Mesendoderm (in vitro differentiated cells): Measurements from ENCODE around the gene PARP14. TPM values are rescaled to one million over a fixed set of nuclear protein-coding genes. Genes with fewer than 3 reads are reported as not detected.

Experiments used
- DNase-seq: peaks from one replicate; pipeline ENCODE4 v3.0.0; 2013
- H2AK5ac ChIP-seq: 2 replicates; pipeline ENCODE4 v1.6.1; 2013; ENCODE audit warnings: low read length, inconsistent platforms
- H2BK120ac ChIP-seq: 2 replicates; pipeline ENCODE4 v1.6.1; 2013; ENCODE audit warnings: low read depth, mild to moderate bottlenecking, low read length, moderate library complexity, mixed read lengths
- H2BK15ac ChIP-seq: replicated peaks from 2 replicates; pipeline ENCODE4 v1.6.1; 2013; ENCODE audit warnings: low read depth, mild to moderate bottlenecking, moderate library complexity
- H2BK5ac ChIP-seq: 2 replicates; pipeline ENCODE4 v1.6.1; 2013; ENCODE audit warnings: low read length, inconsistent platforms
- H3K18ac ChIP-seq: 2 replicates; pipeline ENCODE4 v1.6.1; 2013; ENCODE audit warnings: mild to moderate bottlenecking, low read length, mixed read lengths
- H3K23ac ChIP-seq: one replicate; pipeline ENCODE4 v1.6.1; 2013; ENCODE audit warnings: low read length
- H3K27ac ChIP-seq: 2 replicates; pipeline ENCODE4 v1.5.1; 2013; ENCODE audit warnings: low read depth, mild to moderate bottlenecking, inconsistent platforms, low read length, moderate library complexity
- H3K27me3 ChIP-seq: 2 replicates; pipeline ENCODE4 v1.6.1; 2013; ENCODE audit warnings: low read length, control low read depth, mild to moderate bottlenecking, inconsistent platforms; ENCODE audit not compliant: insufficient read depth, poor library complexity
- H3K36me3 ChIP-seq: 2 replicates; pipeline ENCODE4 v1.6.1; 2013; ENCODE audit warnings: low read length, inconsistent platforms; ENCODE audit not compliant: control insufficient read depth, insufficient read depth
- H3K4ac ChIP-seq: one replicate; pipeline ENCODE4 v1.6.1; 2013; ENCODE audit warnings: low read depth, mild to moderate bottlenecking, low read length, moderate library complexity
- H3K4me1 ChIP-seq: 2 replicates; pipeline ENCODE4 v1.6.1; 2013; ENCODE audit warnings: low read depth, low read length, inconsistent platforms; ENCODE audit not compliant: control insufficient read depth
- H3K4me2 ChIP-seq: 2 replicates; pipeline ENCODE4 v1.6.1; 2013; ENCODE audit warnings: low read length
- H3K4me3 ChIP-seq: 2 replicates; pipeline ENCODE4 v1.5.1; 2013; ENCODE audit warnings: mild to moderate bottlenecking, low read length
- H3K56ac ChIP-seq: one replicate; pipeline ENCODE4 v1.6.1; 2013; ENCODE audit warnings: low read length
- H3K79me1 ChIP-seq: 2 replicates; pipeline ENCODE4 v1.6.1; 2013; ENCODE audit warnings: low read length, inconsistent platforms
- H3K79me2 ChIP-seq: 2 replicates; pipeline ENCODE4 v1.6.1; 2013; ENCODE audit warnings: mild to moderate bottlenecking, low read length; ENCODE audit not compliant: control insufficient read depth, insufficient read depth
- H3K9ac ChIP-seq: 2 replicates; pipeline ENCODE4 v1.6.1; 2013; ENCODE audit warnings: low read length, inconsistent platforms
- H4K5ac ChIP-seq: one replicate; pipeline ENCODE4 v1.6.1; 2013; ENCODE audit warnings: low read length
- H4K8ac ChIP-seq: one replicate; pipeline ENCODE4 v1.6.1; 2013; ENCODE audit warnings: low read depth, mild to moderate bottlenecking, control low read depth, low read length, moderate library complexity
- WGBS: extraction: QIAGEN DNeasy Blood & Tissue Kit; methylation state at CpG from one replicate; pipeline ENCODE4 v1.1.7; 2013; ENCODE audit warnings: low lambda C conversion rate, missing lambda C conversion rate; ENCODE audit not compliant: insufficient coverage; ENCODE audit errors: extremely low coverage; 5-methylcytosine and 5-hydroxymethylcytosine counted together
- polyA plus RNA-seq, 2 experiments: library from polyadenylated mRNA; stranded (reverse); fragments of 200-250 nt; gene quantifications; one replicate each; pipeline ENCODE4 v1.2.3, GENCODE V29; 2013

The PARP14 gene, protein sequence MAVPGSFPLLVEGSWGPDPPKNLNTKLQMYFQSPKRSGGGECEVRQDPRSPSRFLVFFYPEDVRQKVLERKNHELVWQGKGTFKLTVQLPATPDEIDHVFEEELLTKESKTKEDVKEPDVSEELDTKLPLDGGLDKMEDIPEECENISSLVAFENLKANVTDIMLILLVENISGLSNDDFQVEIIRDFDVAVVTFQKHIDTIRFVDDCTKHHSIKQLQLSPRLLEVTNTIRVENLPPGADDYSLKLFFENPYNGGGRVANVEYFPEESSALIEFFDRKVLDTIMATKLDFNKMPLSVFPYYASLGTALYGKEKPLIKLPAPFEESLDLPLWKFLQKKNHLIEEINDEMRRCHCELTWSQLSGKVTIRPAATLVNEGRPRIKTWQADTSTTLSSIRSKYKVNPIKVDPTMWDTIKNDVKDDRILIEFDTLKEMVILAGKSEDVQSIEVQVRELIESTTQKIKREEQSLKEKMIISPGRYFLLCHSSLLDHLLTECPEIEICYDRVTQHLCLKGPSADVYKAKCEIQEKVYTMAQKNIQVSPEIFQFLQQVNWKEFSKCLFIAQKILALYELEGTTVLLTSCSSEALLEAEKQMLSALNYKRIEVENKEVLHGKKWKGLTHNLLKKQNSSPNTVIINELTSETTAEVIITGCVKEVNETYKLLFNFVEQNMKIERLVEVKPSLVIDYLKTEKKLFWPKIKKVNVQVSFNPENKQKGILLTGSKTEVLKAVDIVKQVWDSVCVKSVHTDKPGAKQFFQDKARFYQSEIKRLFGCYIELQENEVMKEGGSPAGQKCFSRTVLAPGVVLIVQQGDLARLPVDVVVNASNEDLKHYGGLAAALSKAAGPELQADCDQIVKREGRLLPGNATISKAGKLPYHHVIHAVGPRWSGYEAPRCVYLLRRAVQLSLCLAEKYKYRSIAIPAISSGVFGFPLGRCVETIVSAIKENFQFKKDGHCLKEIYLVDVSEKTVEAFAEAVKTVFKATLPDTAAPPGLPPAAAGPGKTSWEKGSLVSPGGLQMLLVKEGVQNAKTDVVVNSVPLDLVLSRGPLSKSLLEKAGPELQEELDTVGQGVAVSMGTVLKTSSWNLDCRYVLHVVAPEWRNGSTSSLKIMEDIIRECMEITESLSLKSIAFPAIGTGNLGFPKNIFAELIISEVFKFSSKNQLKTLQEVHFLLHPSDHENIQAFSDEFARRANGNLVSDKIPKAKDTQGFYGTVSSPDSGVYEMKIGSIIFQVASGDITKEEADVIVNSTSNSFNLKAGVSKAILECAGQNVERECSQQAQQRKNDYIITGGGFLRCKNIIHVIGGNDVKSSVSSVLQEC (N-terminal part only)
- 5.2 TPM for polyA plus RNA-seq (2013, experiment 1 of 2)
- 5.0 TPM for polyA plus RNA-seq (2013, experiment 2 of 2)

DNA sequence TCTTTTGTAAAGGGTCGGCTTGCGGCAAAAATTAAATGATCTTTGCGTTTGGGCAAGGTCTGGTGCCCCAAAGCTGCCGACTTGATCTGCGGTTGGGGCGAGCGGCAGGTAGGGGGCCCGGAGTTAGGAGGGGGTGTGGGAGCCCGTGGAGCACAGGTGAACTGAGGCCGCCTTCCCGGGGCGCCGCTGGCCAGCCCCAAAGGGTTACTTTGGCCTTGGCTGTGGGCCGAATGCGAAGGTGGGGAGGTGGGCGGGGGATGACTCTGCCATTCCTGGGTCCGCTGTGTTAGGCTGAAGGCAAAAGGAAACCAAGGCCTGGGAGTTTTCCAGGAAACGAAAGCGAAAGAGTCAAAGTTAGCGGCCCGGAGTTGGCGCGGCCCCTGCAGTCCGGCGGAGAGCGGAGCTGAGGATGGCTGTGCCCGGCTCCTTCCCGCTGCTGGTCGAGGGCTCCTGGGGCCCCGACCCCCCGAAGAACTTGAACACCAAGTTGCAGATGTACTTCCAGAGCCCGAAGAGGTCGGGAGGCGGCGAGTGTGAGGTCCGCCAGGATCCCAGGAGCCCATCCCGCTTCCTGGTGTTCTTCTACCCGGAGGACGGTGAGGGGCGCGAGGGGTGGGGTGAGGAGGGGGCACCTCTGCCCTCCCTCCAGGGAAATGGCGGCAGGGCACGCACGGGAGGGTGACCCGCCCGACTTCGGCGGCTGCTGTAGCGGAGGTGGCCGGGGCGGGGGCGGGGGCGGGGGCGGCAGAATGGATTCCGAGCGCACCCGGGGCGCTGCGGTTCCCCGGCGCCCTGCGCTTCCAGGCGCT is at the start of gene PARP14:
PARP14 (plus strand) TSS at position 365 of the 809 bp plus-strand sequence; CDS start at position 410, 45 bp downstream.
- H2AK5ac ChIP-seq, result no peak within 1 kb of the TSS
- no peaks in the 10 kb centered on the region for H3K4me1 ChIP-seq
- H3K27me3 ChIP-seq, result no peaks in the 10 kb centered on the region
- H2BK120ac ChIP-seq, result no peak within 1 kb of the TSS
- DNase-seq, result peak; percentile 71
- no peaks in the 10 kb centered on the region for H3K79me1 ChIP-seq
- peak within 1 kb of the TSS; percentile 88 for H3K56ac ChIP-seq
- H3K18ac ChIP-seq, result peak within 1 kb of the TSS; percentile 94
- H2BK5ac ChIP-seq, result no peak within 1 kb of the TSS
- H4K5ac ChIP-seq, result peak within 1 kb of the TSS; percentile 90
- H3K36me3 ChIP-seq, result no peaks in the 10 kb centered on the region
- no peak within 1 kb of the TSS for H3K27ac ChIP-seq
- no CpG with 5 or more reads among the region's 63 CpGs for WGBS
- H2BK15ac ChIP-seq, result peak within 1 kb of the TSS; percentile 93
- H4K8ac ChIP-seq, result no peak within 1 kb of the TSS
- no peaks in the 10 kb centered on the region for H3K79me2 ChIP-seq
- peak within 1 kb of the TSS; percentile 72 for H3K23ac ChIP-seq
- peak within 1 kb of the TSS; percentile 75 for H3K9ac ChIP-seq
- H3K4me2 ChIP-seq, result peak within 1 kb of the TSS; percentile 84
- peak within 1 kb of the TSS; percentile 63 for H3K4me3 ChIP-seq
- H3K4ac ChIP-seq, result peak within 1 kb of the TSS; percentile 85

DNA sequence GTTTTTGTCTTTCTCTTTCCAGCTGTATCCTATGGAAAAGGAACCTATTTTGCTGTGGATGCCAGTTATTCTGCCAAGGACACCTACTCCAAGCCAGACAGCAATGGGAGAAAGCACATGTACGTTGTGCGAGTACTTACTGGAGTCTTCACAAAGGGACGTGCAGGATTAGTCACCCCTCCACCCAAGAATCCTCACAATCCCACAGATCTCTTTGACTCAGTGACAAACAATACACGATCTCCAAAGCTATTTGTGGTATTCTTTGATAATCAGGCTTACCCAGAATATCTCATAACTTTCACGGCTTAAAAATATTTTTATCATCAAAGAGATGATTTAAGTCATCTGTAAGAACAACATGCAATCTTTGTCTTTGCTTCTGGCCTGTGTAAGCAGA is 44.9 kb upstream of the PARP14 start:
- no peak overlapping the region for H3K4me2 ChIP-seq
- no peak overlapping the region for H3K27ac ChIP-seq
- no peak overlapping the region for H3K9ac ChIP-seq
- no peak overlapping the region for H3K18ac ChIP-seq
- H2BK120ac ChIP-seq, result no peak overlapping the region
- H3K36me3 ChIP-seq, result no peaks in the 10 kb centered on the region
- H3K27me3 ChIP-seq, result no peaks in the 10 kb centered on the region
- H4K5ac ChIP-seq, result no peak overlapping the region
- no peaks in the 10 kb centered on the region for H3K4me1 ChIP-seq
- H2AK5ac ChIP-seq, result no peak overlapping the region
- H3K56ac ChIP-seq, result no peak overlapping the region
- H3K23ac ChIP-seq, result no peak overlapping the region
- H4K8ac ChIP-seq, result no peak overlapping the region
- no peak overlapping the region for H2BK15ac ChIP-seq
- no peak overlapping the region for H2BK5ac ChIP-seq
- H3K79me2 ChIP-seq, result no peaks in the 10 kb centered on the region
- WGBS, result no CpG with 5 or more reads among the region's 5 CpGs
- no peak overlapping the region for H3K4me3 ChIP-seq
- no peak overlapping the region for H3K4ac ChIP-seq
- no peaks in the 10 kb centered on the region for H3K79me1 ChIP-seq
- DNase-seq, result no peak

- Histone ChIP-seq H3K4me1 (no peaks in the 10 kb centered on the region), H3K9ac (no peak overlapping the region), H3K79me1 (no peaks in the 10 kb centered on the region), H3K18ac (no peak overlapping the region), H3K36me3 (no peaks in the 10 kb centered on the region), H3K23ac (no peak overlapping the region), H3K4me2 (no peak overlapping the region), H3K27ac (no peak overlapping the region), H3K4ac (no peak overlapping the region), H4K8ac (no peak overlapping the region), H4K5ac (no peak overlapping the region), H3K27me3 (no peaks in the 10 kb centered on the region), H3K56ac (no peak overlapping the region), H2BK5ac (no peak overlapping the region), H3K4me3 (no peak overlapping the region), H3K79me2 (no peaks in the 10 kb centered on the region), H2BK120ac (no peak overlapping the region), H2AK5ac (no peak overlapping the region), H2BK15ac (no peak overlapping the region)
- no CpG with 5 or more reads among the region's 3 CpGs for WGBS
- no peak for DNase-seq
Measured at GRCh38 chr3:122636697-122637096, 43.9 kb upstream of the PARP14 start.

DNA sequence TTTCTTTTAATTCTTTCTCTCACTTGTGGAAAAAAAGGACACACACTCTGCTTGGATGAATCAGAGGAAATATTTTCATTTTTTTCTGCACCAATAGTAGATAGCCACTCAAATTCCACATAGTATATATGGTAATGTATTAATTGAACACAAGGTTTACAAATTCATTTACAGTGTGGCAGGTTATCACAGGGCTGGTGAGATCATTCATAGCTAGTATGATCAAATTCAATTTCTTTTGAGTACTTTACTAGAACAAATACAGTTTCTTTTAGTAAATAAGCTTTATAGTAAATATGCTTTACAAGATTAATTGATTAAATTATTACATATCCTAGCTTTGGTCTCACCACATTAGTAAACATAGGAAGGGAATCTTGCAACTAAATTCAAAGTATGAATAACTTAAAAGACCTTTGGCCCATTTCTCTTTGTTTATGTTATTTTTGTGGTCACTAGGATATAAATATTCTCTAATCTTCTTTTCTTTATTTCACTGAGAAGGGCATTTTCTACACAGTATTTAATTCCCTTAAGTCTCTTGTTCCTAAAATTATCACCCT is 40.1 kb upstream of the PARP14 start:
- Histone ChIP-seq H2AK5ac (no peak overlapping the region), H3K4me1 (no peaks in the 10 kb centered on the region), H2BK5ac (no peak overlapping the region), H3K4me2 (no peak overlapping the region), H3K79me2 (no peaks in the 10 kb centered on the region), H3K9ac (no peak overlapping the region), H3K27me3 (no peaks in the 10 kb centered on the region), H4K5ac (no peak overlapping the region), H4K8ac (no peak overlapping the region), H2BK120ac (no peak overlapping the region), H3K18ac (no peak overlapping the region), H3K79me1 (no peaks in the 10 kb centered on the region), H3K4ac (no peak overlapping the region), H3K4me3 (no peak overlapping the region), H3K36me3 (no peaks in the 10 kb centered on the region), H3K27ac (no peak overlapping the region), H2BK15ac (no peak overlapping the region), H3K56ac (no peak overlapping the region), H3K23ac (no peak overlapping the region)
- DNase-seq, result no peak

DNA sequence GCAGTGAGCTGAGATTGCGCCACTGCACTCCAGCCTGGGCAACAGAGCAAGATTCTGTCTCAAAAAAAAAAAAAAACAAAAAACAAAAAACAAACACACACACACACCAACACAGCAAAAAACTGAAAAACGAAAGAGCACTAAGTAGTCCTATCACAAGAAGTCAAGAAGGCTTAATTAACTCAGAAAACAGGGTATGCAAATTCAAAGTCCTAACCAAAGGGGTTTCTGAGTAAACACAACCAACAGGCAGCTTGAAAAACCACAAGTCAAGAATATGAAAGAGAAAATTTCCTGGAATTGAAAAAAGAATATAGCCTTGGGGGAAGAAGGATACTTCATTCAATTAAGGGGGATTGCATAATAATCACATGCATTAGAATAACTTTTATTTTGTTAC is 37.7 kb upstream of the PARP14 start:
- Histone ChIP-seq H3K27me3 (no peaks in the 10 kb centered on the region), H3K79me2 (no peaks in the 10 kb centered on the region), H3K36me3 (no peaks in the 10 kb centered on the region), H3K4me1 (no peaks in the 10 kb centered on the region), H3K27ac (no peak overlapping the region), H2BK120ac (no peak overlapping the region), H3K4ac (no peak overlapping the region), H3K18ac (no peak overlapping the region), H2AK5ac (no peak overlapping the region), H4K8ac (no peak overlapping the region), H3K4me2 (no peak overlapping the region), H3K23ac (no peak overlapping the region), H3K79me1 (no peaks in the 10 kb centered on the region), H3K9ac (no peak overlapping the region), H2BK5ac (no peak overlapping the region), H2BK15ac (no peak overlapping the region), H3K4me3 (no peak overlapping the region), H3K56ac (no peak overlapping the region), H4K5ac (no peak overlapping the region)
- no CpG with 5 or more reads among the region's 2 CpGs for WGBS
- no peak for DNase-seq
